NCI-H524 treated with DMSO at 0.1 percent for 48 hours (cell line): ENCODE data around the gene EYS.
"Not testable (repeated sequence)": the region's sequence is repeated elsewhere in the genome, so short reads cannot be mapped to it uniquely, and the experiment has no call there.

ENCODE experiments used
- DNase-seq: peaks from one replicate; lab custom pipeline; 2025; lab: John Stamatoyannopoulos, UW

Gene EYS

DNA sequence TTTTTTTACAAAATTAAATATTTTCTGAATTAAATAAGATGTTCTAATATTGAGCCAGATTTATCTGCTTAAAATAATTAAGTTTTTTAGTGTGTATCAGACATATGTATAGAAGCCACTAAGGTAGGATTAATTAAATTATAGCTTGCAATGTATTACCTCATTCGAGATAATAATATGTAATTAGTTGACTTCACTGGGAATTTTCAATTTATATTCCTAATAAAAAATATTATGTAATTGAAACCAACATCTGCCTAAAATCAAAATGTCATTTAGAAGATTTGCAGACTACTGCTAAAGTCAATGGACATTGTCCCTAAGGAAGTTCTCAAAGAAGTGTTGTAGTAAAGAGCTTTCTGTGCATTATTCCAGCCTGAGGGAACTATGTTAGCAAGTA lies 254.7 kb downstream of the EYS start:
- no peak for DNase-seq

- no peak for DNase-seq
Observed at GRCh38 chr6:65450451-65450850, 256.6 kb downstream of the EYS start.

- DNase-seq = no peak
Observed at GRCh38 chr6:65449926-65450325, 257.1 kb downstream of the EYS start.

DNA sequence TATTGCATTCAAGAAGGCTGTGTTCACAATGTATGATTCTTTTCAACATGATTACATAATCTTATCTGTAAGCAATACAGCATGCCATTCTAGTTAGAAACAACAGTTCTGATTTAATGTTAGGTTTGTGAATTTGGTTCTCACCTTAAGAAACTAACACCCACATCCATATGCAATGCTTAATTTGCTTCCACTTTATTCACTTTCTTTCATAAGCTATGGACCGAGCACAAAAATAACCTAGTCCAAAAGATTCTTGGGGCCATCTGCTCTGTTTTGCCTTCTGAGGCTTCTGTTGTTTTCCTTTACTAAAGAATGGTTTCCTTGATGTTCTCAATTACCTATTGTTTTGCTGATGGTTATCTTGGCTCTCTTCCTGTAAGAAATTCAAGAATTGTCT lies 258.2 kb downstream of the EYS start:
- DNase-seq = no peak

DNA sequence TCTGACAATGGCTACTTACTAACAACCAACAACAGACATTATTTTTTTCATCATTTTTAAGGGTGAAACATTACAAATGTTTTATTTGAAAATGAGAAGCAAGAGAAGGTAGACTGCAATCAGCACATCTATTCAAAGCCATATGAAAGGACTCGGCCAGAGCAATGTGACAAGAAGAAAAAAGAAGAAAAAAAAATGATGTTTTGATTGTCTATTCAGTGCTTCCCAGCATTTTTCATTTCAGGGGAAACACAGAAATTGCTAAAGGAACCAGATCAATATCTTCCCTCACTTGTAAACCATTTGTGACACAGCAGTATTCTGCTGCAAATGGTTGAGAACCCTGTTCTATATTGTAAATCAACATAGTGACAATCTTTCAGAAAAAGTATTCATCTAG lies 270.7 kb downstream of the EYS start:
- DNase-seq = no peak

DNA sequence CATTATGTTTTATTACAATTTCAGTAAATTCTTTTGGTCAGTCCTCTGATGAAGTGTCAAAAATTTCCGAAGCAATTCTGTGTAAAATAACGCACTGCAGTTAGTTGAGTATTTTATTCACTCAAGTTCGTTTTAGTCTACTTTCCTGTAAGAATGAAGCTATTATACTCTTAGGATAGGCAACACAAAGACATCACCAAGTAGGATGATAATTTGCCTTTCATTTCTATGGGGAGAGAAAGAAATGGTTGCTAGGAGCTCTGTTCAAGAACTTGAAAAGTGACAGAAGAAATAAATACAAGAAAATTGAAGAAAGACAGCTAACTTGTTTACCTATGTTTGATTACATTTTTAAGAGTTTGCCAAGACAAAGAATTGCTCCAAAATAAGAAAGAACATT lies 290.4 kb downstream of the EYS start:
- DNase-seq = no peak

DNA sequence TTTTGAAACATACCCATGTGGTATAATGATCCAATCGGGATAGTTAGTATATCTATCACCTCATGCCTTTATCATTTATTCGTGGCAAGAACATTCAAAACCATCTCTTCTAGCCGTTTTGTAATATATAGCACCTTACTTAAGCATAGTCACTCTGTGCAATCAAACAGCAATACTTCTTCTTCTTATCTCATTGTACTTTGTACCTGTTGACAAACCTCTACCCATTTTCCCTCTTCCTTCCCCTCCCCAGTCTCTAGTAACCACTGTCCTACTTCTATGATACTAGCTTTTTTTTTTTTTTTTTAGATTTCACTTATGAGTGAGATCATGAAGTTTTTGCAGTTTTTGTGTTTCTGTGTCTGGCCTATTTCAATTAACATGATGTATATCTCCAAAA lies 296.7 kb downstream of the EYS start:
- no peak for DNase-seq

- DNase-seq = no peak
Observed at GRCh38 chr6:65402564-65402963, 304.5 kb downstream of the EYS start.

DNA sequence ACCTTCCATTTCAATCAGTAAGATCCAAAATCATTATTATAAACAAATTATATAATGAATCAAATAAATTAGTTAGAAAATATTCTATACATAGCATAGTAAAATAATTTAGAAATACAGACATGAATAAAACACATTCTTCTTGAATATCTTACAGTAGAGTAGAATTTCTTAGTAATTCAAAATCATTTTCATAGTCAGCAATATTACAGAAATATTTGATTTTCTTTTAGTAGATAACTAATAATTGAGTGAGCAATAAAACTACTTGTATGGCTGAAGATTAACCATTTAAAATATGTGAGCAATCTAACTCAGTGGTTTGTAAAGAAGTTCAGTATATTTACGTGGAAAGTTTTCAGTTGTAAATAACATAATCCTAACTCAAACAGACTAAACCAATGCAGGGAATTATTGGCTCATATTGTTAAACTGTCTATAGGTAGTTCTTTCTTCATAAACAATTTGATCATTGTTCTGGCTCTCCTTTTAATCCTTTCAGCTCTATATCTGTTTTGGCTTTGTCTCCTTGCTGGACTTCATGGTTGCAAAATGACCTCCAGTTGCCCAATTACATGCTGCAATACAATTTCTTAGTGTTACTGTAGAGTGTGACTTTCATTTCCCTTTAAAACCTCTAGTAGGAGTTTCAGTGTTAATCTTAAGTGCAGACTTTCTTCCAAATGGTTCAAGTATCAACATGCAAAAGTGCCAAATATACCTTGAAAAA lies 307.5 kb downstream of the EYS start:
- DNase-seq = no peak

- DNase-seq = no peak
Observed at GRCh38 chr6:65398851-65399250, 308.2 kb downstream of the EYS start.

DNA sequence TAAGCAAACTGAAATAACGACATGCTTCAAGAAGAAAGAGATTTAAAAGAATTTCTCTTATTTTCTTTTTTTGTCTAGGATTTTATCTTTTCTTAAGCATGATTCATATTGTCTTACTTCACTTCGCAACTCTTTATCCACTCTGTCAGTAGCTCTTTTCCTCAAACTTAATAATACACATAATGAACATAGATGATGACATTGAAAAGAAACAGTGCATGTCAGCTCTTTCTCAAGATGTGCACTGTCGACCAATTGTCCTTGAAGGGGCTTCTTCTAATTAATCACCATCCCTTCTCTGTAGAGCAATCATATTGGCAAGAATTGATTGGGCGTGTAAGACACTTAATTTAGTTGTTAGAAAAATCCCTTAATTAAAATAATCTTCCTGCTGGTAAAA lies 356.5 kb downstream of the EYS start:
- no peak for DNase-seq

- DNase-seq = not testable (repeated sequence)
Observed at GRCh38 chr6:65302655-65303054, 404.4 kb downstream of the EYS start.

DNA sequence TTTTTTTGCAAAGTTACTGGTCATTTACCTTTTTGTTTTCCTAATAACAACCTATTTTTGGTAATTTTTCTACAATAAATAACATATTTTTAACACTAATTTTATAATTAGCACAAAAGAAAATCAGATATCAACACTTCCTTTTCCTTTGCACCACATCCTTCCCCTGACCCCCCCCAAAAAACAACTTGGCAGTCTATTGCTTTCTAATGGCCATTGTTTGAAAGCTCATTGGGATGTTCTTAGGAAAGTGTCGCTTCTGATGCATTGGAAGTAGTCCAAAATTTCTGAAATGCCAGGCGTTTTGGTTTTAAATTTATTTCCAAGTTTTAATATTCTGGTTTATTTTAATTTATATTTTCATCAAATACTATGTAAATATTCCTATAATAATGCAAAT lies 407.8 kb downstream of the EYS start:
- no peak for DNase-seq

GRCh38 chr6:65295812-65296211 lies 411.2 kb downstream of the EYS start:
- DNase-seq = no peak

DNA sequence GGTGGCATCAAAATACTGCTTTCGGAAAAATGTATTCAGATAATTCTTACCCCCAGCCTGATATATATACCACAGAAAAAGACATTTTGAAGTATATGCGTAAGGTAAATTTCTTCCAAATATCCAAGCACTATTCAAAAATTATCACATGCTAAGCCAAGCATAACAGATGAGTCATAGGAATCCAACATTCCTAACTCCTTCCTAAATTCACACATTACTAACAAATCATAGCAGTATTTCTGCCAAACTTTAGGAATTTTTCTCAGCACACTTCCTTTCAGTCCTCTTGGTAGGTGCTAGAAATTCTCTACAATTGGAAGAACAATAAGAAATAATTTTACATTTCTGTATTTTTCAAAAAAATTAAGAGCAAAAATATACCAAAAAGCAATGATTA lies 417.5 kb downstream of the EYS start:
- no peak for DNase-seq

- no peak for DNase-seq
Observed at GRCh38 chr6:65285275-65285674, 421.8 kb downstream of the EYS start.

DNA sequence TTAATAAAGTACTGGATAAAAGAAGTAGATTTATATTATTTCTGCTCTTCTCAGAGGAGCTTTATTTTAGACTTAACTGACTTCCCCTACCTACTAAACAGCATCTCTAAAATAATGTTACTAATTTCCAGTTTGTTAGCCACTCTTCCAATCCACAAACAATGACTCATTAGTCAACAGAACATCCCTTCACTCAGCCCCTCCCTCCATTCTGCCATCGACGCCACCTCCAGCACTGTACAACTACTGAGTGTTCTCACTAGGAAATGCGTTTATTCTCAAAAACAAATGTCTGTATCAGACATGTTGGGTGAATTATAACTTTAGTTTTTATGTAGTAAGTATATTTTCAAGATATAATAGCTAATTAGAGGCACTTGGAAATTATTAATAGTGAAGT lies 427.0 kb downstream of the EYS start:
- no peak for DNase-seq

DNA sequence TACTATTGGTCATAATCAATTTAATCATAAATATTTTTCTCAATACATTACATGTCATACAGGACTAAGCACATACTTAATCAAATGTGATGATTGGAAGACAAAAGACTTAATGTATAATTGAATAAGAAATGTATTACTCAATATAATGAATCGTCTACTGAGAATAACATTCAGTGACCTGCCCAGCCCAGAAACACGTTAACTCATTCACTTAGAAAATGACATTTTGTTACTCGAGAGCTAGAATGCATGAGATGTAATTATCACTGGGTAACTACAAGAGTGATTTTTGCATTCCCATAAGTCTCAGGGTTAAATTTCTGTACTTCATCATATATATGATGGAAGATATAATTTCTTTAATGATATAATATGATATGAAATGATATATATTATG lies 444.8 kb downstream of the EYS start:
- no peak for DNase-seq

DNA sequence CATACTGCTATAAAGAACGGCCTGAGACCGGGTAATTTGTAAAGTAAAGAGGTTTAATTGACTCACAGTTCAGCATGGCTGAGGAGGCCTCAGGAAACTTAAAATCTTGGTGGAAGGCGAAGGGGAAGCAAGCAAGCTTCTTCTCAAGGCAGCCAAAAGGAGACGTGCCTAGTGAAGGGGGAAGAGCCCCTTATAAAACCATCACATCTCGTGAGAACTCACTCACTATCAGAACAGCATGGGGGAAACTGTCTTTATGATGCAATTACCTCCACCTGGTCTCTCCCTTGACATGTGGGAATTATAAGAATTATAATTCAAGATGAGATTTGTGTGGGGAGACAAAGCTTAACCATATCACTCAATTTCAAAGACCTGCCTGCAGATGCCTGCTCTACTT lies 447.0 kb downstream of the EYS start:
- DNase-seq = no peak

DNA sequence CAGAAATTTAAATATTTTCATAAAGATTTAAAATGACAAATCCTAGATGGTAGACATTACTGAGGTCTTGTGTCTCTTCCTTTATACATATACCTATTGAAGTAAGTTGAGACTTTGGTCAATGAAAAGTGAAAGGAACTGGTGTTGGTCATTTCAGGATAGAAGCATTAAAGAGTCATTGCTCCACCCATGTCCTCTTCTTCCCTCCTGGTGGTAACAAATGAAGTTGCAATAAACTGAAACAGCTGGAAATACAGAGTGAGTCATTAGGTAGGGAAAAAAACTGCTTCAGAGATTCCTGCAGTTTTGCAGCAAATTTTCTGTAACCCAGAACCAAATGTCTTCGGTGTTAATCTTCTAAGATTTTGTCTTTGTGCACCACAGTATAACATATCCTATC lies 448.0 kb downstream of the EYS start:
- no peak for DNase-seq

- DNase-seq = no peak
Observed at GRCh38 chr6:65253041-65253440, 454.0 kb downstream of the EYS start.

DNA sequence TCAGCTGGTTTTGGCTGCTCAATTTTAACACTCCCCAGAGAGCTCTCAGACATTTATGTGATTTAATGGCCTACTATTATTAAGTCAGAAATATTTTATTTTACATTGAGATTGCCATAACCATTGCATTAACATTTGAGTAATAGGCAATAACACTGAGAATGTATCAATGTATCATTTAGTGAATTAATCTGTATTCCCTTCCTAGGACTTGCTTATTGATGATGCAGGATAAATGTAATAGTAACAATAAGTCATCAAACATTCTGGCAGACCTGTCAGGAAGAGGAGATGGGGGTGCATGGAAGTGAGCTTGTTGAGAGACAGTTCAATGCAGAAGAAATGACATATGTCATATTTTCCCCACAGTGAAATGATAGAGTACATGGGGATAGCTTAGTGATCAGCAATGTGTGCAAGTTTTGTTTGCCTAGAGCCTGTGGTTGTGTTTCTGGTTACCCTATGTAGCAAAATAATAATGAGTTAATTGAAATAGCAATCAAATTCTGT lies 458.9 kb downstream of the EYS start:
- no peak for DNase-seq

- no peak for DNase-seq
Observed at GRCh38 chr6:65231616-65232015, 475.4 kb downstream of the EYS start.

- DNase-seq = no peak
Observed at GRCh38 chr6:65229825-65230224, 477.2 kb downstream of the EYS start.
